ENCODE data around the gene LITAFD. TPM values are rescaled to one million over a fixed set of nuclear protein-coding genes. Genes with fewer than 3 reads are reported as not detected.

LITAFD gene
- total RNA-seq, 4 donors from 2014 or later = not detected

DNA sequence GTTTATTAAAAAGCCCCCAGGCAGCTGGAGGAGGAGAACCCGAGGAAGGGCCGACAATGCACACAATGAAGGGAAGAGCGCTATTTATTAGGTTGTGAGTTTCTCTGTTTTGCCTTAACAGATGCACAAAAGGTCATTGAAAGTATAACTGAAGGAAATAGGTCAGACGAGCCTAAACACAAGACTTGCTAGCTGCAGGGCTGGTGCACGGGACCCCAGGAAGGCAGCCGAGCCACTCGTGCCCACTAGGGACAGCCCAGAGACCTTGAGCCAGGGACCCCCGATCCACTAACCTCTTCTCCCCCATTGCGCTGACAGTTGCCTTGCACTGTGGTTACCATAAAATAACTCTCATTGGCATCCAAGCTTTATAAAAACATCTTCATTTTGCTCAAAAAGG is 11.3 kb downstream of the LITAFD start:
- TF ChIP-seq, protein P1, sequence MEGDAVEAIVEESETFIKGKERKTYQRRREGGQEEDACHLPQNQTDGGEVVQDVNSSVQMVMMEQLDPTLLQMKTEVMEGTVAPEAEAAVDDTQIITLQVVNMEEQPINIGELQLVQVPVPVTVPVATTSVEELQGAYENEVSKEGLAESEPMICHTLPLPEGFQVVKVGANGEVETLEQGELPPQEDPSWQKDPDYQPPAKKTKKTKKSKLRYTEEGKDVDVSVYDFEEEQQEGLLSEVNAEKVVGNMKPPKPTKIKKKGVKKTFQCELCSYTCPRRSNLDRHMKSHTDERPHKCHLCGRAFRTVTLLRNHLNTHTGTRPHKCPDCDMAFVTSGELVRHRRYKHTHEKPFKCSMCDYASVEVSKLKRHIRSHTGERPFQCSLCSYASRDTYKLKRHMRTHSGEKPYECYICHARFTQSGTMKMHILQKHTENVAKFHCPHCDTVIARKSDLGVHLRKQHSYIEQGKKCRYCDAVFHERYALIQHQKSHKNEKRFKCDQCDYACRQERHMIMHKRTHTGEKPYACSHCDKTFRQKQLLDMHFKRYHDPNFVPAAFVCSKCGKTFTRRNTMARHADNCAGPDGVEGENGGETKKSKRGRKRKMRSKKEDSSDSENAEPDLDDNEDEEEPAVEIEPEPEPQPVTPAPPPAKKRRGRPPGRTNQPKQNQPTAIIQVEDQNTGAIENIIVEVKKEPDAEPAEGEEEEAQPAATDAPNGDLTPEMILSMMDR (IDR thresholded peaks at IDR 0.05) = no peak
- TF ChIP-seq EP300 (IDR thresholded peaks at IDR 0.05; ENCODE audit: low read depth) (no peak), POLR2AphosphoS5 (IDR thresholded peaks at IDR 0.05) (no peak), POLR2A (IDR thresholded peaks at IDR 0.05) (no peak)
- no peak overlapping the region for H3K27ac ChIP-seq
- H3K9me3 ChIP-seq = no peaks in the 10 kb centered on the region
- 64 to 80% methylated on average over 3 to 9 of the region's 9 CpGs for WGBS, 2 donors (ENCODE audit: low coverage in 1 of 2)
- intact Hi-C loops (cut with DNase I; ENCODE audit: low total_unique reads) = no loop called here
- H3K36me3 ChIP-seq = peaks cover 0 to 64% (median 29%) of the 10 kb centered on the region in 4 donors
- H3K4me1 ChIP-seq = no peaks in the 10 kb centered on the region
- DNase-seq = no peak
- H3K27me3 ChIP-seq = no peaks in the 10 kb centered on the region
- H3K4me3 ChIP-seq = no peak overlapping the region
- in situ Hi-C loops (cut with MboI; ENCODE audit: low pct_ligation_motif_present in 1 of 4, low pct_unique_long_range_greater_than_20kb in 1 of 4, low sequenced_read_pairs in 3 of 4) = loop anchor here in 2 of 4 donors (25.0 kb wide), 2 partner anchors 231 to 244 kb away; partner anchors contain the start of gene ABAT (in 1 of the 2)

DNA sequence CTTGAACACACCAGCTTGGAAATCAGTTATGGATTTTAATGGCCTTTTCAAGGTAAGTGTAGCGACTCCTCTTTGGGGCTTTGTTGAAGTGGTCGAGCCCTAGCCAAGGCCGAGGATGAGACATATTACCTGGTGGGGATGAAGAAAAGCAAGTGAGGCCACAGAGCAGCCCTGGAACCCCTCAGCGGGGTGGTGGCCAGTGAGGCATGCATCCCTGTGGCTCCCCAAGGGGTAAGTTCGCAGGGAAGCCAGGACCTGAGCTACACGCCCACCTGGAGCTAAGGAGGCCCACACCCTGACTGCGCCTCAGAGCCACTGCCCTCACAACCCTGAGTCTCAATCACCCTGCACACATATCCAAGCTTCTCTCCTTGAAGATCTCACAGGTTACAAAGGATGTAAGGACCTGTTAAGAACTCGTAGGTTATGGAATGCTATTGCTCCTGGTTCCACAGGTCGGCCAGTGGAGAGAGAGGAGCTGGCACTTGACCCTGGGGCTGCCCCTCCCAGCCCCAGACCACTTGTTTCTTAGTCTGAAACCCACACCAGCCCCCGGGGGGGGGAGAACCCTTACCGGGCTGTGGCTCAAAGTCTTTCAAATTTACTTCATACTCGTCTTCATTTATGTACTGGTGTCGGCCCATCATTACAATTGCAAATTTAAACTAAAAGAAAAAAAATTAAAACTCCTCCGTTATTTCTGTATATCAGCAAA is 12.0 kb downstream of the LITAFD start:
- Histone ChIP-seq H3K4me3 (no peak overlapping the region), H3K27ac (no peak overlapping the region), H3K4me1 (no peaks in the 10 kb centered on the region), H3K27me3 (no peaks in the 10 kb centered on the region), H3K9me3 (no peaks in the 10 kb centered on the region), H3K36me3 (peaks cover 0 to 71% (median 32%) of the 10 kb centered on the region in 4 donors)
- no peak for DNase-seq
- TF ChIP-seq POLR2A (IDR thresholded peaks at IDR 0.05) (no peak), EP300 (IDR thresholded peaks at IDR 0.05; ENCODE audit: low read depth) (no peak), POLR2AphosphoS5 (IDR thresholded peaks at IDR 0.05) (no peak)
- TF ChIP-seq, protein P1 (IDR thresholded peaks at IDR 0.05) = no peak
- WGBS, 2 donors (ENCODE audit: low coverage in 1 of 2) = 75 to 87% methylated on average over 10 to 12 of the region's 14 CpGs
- intact Hi-C loops (cut with DNase I; ENCODE audit: low total_unique reads) = no loop called here
- in situ Hi-C loops (cut with MboI; ENCODE audit: low pct_ligation_motif_present in 1 of 4, low pct_unique_long_range_greater_than_20kb in 1 of 4, low sequenced_read_pairs in 3 of 4) = loop anchor here in 2 of 4 donors (25.0 kb wide), 2 partner anchors 232 to 243 kb away; partner anchors contain the start of gene ABAT (in 1 of the 2)

DNA sequence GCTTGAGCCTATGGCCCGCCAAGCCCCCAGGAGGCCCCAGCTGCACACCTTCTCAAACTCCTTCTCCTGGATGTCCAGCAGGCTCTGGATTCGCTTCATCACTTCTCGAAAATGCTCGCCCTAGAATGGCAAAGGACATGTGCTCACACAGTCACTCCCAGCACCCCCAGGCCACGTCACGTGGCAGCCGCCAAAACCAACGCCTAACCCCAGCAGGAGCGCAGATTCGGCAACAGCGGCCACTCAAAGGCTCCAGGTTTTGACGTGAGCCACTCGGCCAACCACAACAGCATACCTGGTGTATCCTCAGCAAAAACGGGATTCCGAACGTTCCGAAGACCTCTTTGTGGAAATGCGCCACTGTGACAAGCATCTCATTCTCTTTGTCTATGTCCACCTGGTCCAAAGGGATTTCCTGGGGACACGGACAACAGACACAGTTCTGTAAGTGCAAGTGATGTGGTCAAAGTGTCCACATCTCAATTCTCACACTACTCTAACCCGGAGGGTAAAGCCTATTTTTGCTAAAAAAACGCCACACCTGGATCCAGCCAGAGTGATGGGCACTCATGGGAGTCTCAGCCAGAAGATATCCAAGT is 12.7 kb downstream of the LITAFD start:
- Histone ChIP-seq H3K36me3 (peaks cover 0 to 78% (median 36%) of the 10 kb centered on the region in 4 donors), H3K4me3 (no peak overlapping the region), H3K27me3 (no peaks in the 10 kb centered on the region), H3K9me3 (no peaks in the 10 kb centered on the region), H3K4me1 (no peaks in the 10 kb centered on the region), H3K27ac (no peak overlapping the region)
- TF ChIP-seq POLR2A (IDR thresholded peaks at IDR 0.05) (no peak), POLR2AphosphoS5 (IDR thresholded peaks at IDR 0.05) (no peak), EP300 (IDR thresholded peaks at IDR 0.05; ENCODE audit: low read depth) (no peak)
- TF ChIP-seq, protein P1 (IDR thresholded peaks at IDR 0.05) = no peak
- DNase-seq = no peak
- in situ Hi-C loops (cut with MboI; ENCODE audit: low pct_ligation_motif_present in 1 of 4, low pct_unique_long_range_greater_than_20kb in 1 of 4, low sequenced_read_pairs in 3 of 4) (loop anchor here in 2 of 4 donors (25.0 kb wide), 2 partner anchors 233 to 242 kb away; partner anchors contain the start of gene ABAT (in 1 of the 2)), intact Hi-C loops (cut with DNase I; ENCODE audit: low total_unique reads) (no loop called here)
- WGBS, 2 donors (ENCODE audit: low coverage in 1 of 2) = 97 to 100% methylated on average over 1 to 21 of the region's 21 CpGs

DNA sequence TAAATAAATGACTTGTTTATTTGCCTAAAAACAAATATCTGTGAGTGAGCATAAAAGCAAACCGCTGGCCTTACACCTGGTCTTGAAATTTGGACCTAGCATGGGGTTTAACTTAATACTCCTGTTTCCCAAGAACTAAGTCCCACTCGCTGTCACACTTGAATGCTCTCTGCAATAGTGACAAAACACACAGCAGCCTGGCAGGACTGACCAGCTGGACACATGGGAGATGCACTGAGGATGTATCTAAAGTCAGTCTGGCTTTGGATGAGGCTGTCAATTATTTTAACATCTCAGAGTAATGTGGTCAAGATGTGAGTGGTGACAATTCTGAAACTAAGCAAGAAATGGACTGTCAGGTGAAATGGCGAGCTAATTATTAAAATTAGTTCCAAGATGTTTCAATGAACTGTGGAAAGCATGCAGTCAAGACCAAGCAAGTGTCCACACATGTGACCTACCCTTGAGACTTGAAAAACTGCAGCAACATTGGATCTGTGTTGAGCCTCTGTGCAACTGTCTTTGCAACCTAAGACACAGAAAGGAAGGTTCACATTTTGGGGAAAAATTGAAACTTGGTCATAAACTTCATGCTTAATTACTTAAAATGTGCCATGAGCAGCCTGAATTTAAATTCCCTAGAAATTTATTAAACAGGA is 16.6 kb downstream of the LITAFD start:
- H3K27me3 ChIP-seq = no peaks in the 10 kb centered on the region
- WGBS, 2 donors (ENCODE audit: low coverage in 1 of 2) = 95 to 100% methylated on average over 3 of the region's 3 CpGs
- TF ChIP-seq, protein P1 (IDR thresholded peaks at IDR 0.05) = no peak
- no peak for TF ChIP-seq EP300 (IDR thresholded peaks at IDR 0.05; ENCODE audit: low read depth)
- H3K4me3 ChIP-seq = no peak overlapping the region
- no peak for DNase-seq
- H3K9me3 ChIP-seq = no peaks in the 10 kb centered on the region
- in situ Hi-C loops (cut with MboI; ENCODE audit: low pct_ligation_motif_present in 1 of 4, low pct_unique_long_range_greater_than_20kb in 1 of 4, low sequenced_read_pairs in 3 of 4) = loop anchor here in 2 of 4 donors (25.0 kb wide), 2 partner anchors 236 to 239 kb away; partner anchors contain the start of gene ABAT (in 1 of the 2)
- no peaks in the 10 kb centered on the region for H3K4me1 ChIP-seq
- H3K27ac ChIP-seq = no peak overlapping the region
- intact Hi-C loops (cut with DNase I; ENCODE audit: low total_unique reads) = no loop called here
- H3K36me3 ChIP-seq = peaks cover 0 to 96% (median 49%) of the 10 kb centered on the region in 4 donors
